Measurements from ENCODE around the gene MAN2C1.

Gene MAN2C1

GRCh38 chr15:75366163-75366562 lies 2.2 kb downstream of the MAN2C1 start:
- TF ChIP-seq CTCF (IDR thresholded peaks at IDR 0.05; ENCODE audit: low read length) (no peak), EZH2phosphoT487 (IDR thresholded peaks at IDR 0.05; ENCODE audit: low read length) (no peak), EZH2 (optimal IDR thresholded peaks at IDR 0.05; ENCODE audit: low read depth, low read length) (no peak)
- no peaks in the 10 kb centered on the region for H4K20me1 ChIP-seq (ENCODE audit: insufficient read depth, low read length)
- H3K4me1 ChIP-seq (ENCODE audit: low read length): peaks cover 16% of the 10 kb centered on the region
- no peak overlapping the region for H2AFZ ChIP-seq (ENCODE audit: low read length)
- peaks cover 18% of the 10 kb centered on the region for H3F3A ChIP-seq (ENCODE audit: insufficient read depth, low read length)
- no peak overlapping the region for H3K4me3 ChIP-seq (ENCODE audit: low read length)
- no peaks in the 10 kb centered on the region for H3K9me3 ChIP-seq (replicated peaks; ENCODE audit: insufficient read depth, low read length)
- 0 out of 2 replicates have a peak, but pooled peaks cover 4% of the 10 kb centered on the region for H3K36me3 ChIP-seq (replicated peaks; ENCODE audit: insufficient read depth, low read length)
- H3K9me2 ChIP-seq (replicated peaks; ENCODE audit: insufficient read depth, low read length): no peaks in the 10 kb centered on the region
- no peak for DNase-seq
- H3K9ac ChIP-seq (ENCODE audit: low read length): no peak overlapping the region
- peaks cover 21% of the 10 kb centered on the region for H3K79me2 ChIP-seq (ENCODE audit: low read length)
- no peaks in the 10 kb centered on the region for H3K27me3 ChIP-seq (replicated peaks; ENCODE audit: insufficient read depth, low read length)
- H3K4me2 ChIP-seq (ENCODE audit: low read depth, low read length): no peak overlapping the region
- no peak overlapping the region for H3K27ac ChIP-seq (ENCODE audit: low read length)

- no peak for DNase-seq
- TF ChIP-seq EZH2phosphoT487 (IDR thresholded peaks at IDR 0.05; ENCODE audit: low read length) (no peak), CTCF (IDR thresholded peaks at IDR 0.05; ENCODE audit: low read length) (no peak), EZH2 (optimal IDR thresholded peaks at IDR 0.05; ENCODE audit: low read depth, low read length) (no peak)
- Histone ChIP-seq H3K4me1 (ENCODE audit: low read length) (peaks cover 12% of the 10 kb centered on the region), H3K9me2 (replicated peaks; ENCODE audit: insufficient read depth, low read length) (no peaks in the 10 kb centered on the region), H2AFZ (ENCODE audit: low read length) (no peak overlapping the region), H3K4me2 (ENCODE audit: low read depth, low read length) (no peak overlapping the region), H3K36me3 (replicated peaks; ENCODE audit: insufficient read depth, low read length) (no peaks in the 10 kb centered on the region), H3K9me3 (replicated peaks; ENCODE audit: insufficient read depth, low read length) (no peaks in the 10 kb centered on the region), H3K4me3 (ENCODE audit: low read length) (no peak overlapping the region), H3K27me3 (replicated peaks; ENCODE audit: insufficient read depth, low read length) (no peaks in the 10 kb centered on the region), H3K27ac (ENCODE audit: low read length) (no peak overlapping the region), H3K79me2 (ENCODE audit: low read length) (peaks cover 15% of the 10 kb centered on the region), H4K20me1 (ENCODE audit: insufficient read depth, low read length) (no peaks in the 10 kb centered on the region), H3F3A (ENCODE audit: insufficient read depth, low read length) (peaks cover 18% of the 10 kb centered on the region), H3K9ac (ENCODE audit: low read length) (no peak overlapping the region)
These were observed 3.5 kb downstream of the MAN2C1 start for GRCh38 chr15:75364881-75365280.

- no peak overlapping the region for H3K4me2 ChIP-seq (ENCODE audit: low read depth, low read length)
- H4K20me1 ChIP-seq (ENCODE audit: insufficient read depth, low read length): no peaks in the 10 kb centered on the region
- no peak overlapping the region for H3K27ac ChIP-seq (ENCODE audit: low read length)
- TF ChIP-seq EZH2phosphoT487 (IDR thresholded peaks at IDR 0.05; ENCODE audit: low read length): no peak
- no peak for TF ChIP-seq EZH2 (optimal IDR thresholded peaks at IDR 0.05; ENCODE audit: low read depth, low read length)
- no peak for TF ChIP-seq CTCF (IDR thresholded peaks at IDR 0.05; ENCODE audit: low read length)
- no peak overlapping the region for H3K4me3 ChIP-seq (ENCODE audit: low read length)
- 0 out of 2 replicates have a peak, but pooled peaks cover 4% of the 10 kb centered on the region for H3K79me2 ChIP-seq (ENCODE audit: low read length)
- no peak overlapping the region for H3K9ac ChIP-seq (ENCODE audit: low read length)
- H2AFZ ChIP-seq (ENCODE audit: low read length): no peak overlapping the region
- DNase-seq: no peak
- H3K27me3 ChIP-seq (replicated peaks; ENCODE audit: insufficient read depth, low read length): no peaks in the 10 kb centered on the region
- H3K9me2 ChIP-seq (replicated peaks; ENCODE audit: insufficient read depth, low read length): no peaks in the 10 kb centered on the region
- H3K9me3 ChIP-seq (replicated peaks; ENCODE audit: insufficient read depth, low read length): no peaks in the 10 kb centered on the region
- H3K4me1 ChIP-seq (ENCODE audit: low read length): peaks cover 5% of the 10 kb centered on the region
- no peaks in the 10 kb centered on the region for H3K36me3 ChIP-seq (replicated peaks; ENCODE audit: insufficient read depth, low read length)
- H3F3A ChIP-seq (ENCODE audit: insufficient read depth, low read length): peaks cover 9% of the 10 kb centered on the region
These were observed 4.6 kb downstream of the MAN2C1 start for GRCh38 chr15:75363786-75364185.
